WTC11 (cell line): ENCODE results near the gene POLR2M.

Experiments used
- ETV6 ChIP-seq: sonication (generic); formaldehyde crosslinking; IDR thresholded peaks from 2 replicates; pipeline ENCODE4 v1.8.1; 2022; ENCODE audit warnings: mild to moderate bottlenecking, missing genetic modification reagents
- ZNF317 ChIP-seq: sonication (generic); formaldehyde crosslinking; IDR thresholded peaks from 2 replicates; pipeline ENCODE4 v1.8.1; 2023; ENCODE audit warnings: low read depth, mild to moderate bottlenecking, moderate library complexity, missing genetic modification reagents, borderline replicate concordance
- TF ChIP-seq, protein P1 (sequence below): sonication (generic); formaldehyde crosslinking; IDR thresholded peaks from 2 replicates; pipeline ENCODE4 v1.8.1; 2023; ENCODE audit warnings: mild to moderate bottlenecking, missing genetic modification reagents, moderate library complexity
- TF ChIP-seq, protein P2 (sequence below): fragments of 200-600 bp; IDR thresholded peaks from 2 replicates; pipeline ENCODE4 v1.8.0; 2022; ENCODE audit warnings: antibody characterized with exemption

DNA sequence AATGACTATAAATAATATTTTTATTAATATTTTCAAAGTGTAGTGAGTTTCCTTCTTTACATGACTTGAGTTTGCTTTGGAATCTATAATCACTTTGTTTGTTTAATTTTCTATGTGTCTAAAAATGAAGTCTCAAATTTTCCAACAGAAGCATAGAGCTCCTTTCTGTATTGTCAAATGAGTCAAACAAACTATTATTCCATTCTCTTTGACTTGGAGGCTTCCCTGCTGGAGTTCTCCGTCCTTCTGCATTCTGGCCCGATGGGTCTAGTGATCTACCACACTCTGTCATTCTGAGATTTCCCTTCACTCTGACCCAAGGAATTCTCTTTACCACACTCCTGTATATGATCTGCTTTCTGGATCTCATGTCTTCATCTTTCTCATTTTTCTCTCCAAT lies 30.1 kb downstream of the POLR2M start:
- TF ChIP-seq, protein P1, sequence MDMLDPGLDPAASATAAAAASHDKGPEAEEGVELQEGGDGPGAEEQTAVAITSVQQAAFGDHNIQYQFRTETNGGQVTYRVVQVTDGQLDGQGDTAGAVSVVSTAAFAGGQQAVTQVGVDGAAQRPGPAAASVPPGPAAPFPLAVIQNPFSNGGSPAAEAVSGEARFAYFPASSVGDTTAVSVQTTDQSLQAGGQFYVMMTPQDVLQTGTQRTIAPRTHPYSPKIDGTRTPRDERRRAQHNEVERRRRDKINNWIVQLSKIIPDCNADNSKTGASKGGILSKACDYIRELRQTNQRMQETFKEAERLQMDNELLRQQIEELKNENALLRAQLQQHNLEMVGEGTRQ (CRISPR knock-in tag) = no peak
- TF ChIP-seq, protein P2, sequence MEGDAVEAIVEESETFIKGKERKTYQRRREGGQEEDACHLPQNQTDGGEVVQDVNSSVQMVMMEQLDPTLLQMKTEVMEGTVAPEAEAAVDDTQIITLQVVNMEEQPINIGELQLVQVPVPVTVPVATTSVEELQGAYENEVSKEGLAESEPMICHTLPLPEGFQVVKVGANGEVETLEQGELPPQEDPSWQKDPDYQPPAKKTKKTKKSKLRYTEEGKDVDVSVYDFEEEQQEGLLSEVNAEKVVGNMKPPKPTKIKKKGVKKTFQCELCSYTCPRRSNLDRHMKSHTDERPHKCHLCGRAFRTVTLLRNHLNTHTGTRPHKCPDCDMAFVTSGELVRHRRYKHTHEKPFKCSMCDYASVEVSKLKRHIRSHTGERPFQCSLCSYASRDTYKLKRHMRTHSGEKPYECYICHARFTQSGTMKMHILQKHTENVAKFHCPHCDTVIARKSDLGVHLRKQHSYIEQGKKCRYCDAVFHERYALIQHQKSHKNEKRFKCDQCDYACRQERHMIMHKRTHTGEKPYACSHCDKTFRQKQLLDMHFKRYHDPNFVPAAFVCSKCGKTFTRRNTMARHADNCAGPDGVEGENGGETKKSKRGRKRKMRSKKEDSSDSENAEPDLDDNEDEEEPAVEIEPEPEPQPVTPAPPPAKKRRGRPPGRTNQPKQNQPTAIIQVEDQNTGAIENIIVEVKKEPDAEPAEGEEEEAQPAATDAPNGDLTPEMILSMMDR = no peak
- TF ChIP-seq ETV6 (CRISPR knock-in tag) (no peak), ZNF317 (CRISPR knock-in tag) (no peak)
